Measurements from ENCODE around the gene DPYSL3. TPM values are rescaled to one million over a fixed set of nuclear protein-coding genes. Genes with fewer than 3 reads are reported as not detected.
A peak's percentile ranks its signal among the peaks of the same experiment; 100 is the strongest.

DPYSL3 gene
- total RNA-seq, 1 donor from 2014 or later, result 84.1 TPM

- Mint-ChIP-seq H3K27ac (ENCODE audit: unreplicated experiment) (no peak overlapping the region), H3K36me3 (ENCODE audit: unreplicated experiment) (peaks cover 2% of the 10 kb centered on the region), H3K4me1 (ENCODE audit: unreplicated experiment) (peaks cover 25% of the 10 kb centered on the region), H3K9me3 (ENCODE audit: unreplicated experiment) (no peaks in the 10 kb centered on the region), H3K27me3 (ENCODE audit: unreplicated experiment) (no peaks in the 10 kb centered on the region), H3K4me3 (ENCODE audit: unreplicated experiment) (no peak overlapping the region)
- TF ChIP-seq CTCF (IDR thresholded peaks at IDR 0.05), result no peak
- no peak for DNase-seq (ENCODE audit: extremely low spot score, unreplicated experiment)
Measured at GRCh38 chr5:147434049-147434448, 75.8 kb downstream of the DPYSL3 start.

- no peak overlapping the region for H3K4me3 Mint-ChIP-seq (ENCODE audit: unreplicated experiment)
- no peaks in the 10 kb centered on the region for H3K9me3 Mint-ChIP-seq (ENCODE audit: unreplicated experiment)
- DNase-seq (ENCODE audit: extremely low spot score, unreplicated experiment), result no peak
- H3K27me3 Mint-ChIP-seq (ENCODE audit: unreplicated experiment), result no peaks in the 10 kb centered on the region
- TF ChIP-seq CTCF (IDR thresholded peaks at IDR 0.05), result no peak
- peaks cover 2% of the 10 kb centered on the region for H3K36me3 Mint-ChIP-seq (ENCODE audit: unreplicated experiment)
- peaks cover 36% of the 10 kb centered on the region for H3K4me1 Mint-ChIP-seq (ENCODE audit: unreplicated experiment)
- peak overlapping the region; percentile 4 for H3K27ac Mint-ChIP-seq (ENCODE audit: unreplicated experiment)
Measured at GRCh38 chr5:147432323-147432722, 77.5 kb downstream of the DPYSL3 start.

DNA sequence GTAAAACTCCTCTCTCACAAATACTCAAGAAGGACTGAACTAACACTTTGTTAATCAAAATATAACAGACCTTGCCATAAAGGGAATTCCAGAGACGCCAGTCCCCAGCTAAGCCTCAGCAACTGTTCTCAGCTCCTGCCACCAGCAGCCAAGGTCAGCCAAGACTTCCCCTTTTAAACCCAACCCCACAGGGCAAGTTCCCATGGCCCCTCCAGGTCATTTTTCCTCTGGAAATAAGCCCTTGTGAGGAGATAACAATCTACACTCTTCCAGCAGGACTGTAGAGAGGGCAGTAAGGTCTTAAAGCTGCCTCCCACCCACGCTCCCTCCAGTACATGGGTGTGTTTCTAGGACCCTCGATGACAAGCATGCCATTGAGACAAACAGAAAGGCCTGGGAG is 78.3 kb downstream of the DPYSL3 start:
- Mint-ChIP-seq H3K9me3 (ENCODE audit: unreplicated experiment) (no peaks in the 10 kb centered on the region), H3K4me3 (ENCODE audit: unreplicated experiment) (no peak overlapping the region), H3K36me3 (ENCODE audit: unreplicated experiment) (peaks cover 2% of the 10 kb centered on the region), H3K4me1 (ENCODE audit: unreplicated experiment) (peaks cover 35% of the 10 kb centered on the region), H3K27ac (ENCODE audit: unreplicated experiment) (peak overlapping the region; percentile 66), H3K27me3 (ENCODE audit: unreplicated experiment) (no peaks in the 10 kb centered on the region)
- DNase-seq (ENCODE audit: extremely low spot score, unreplicated experiment), result no peak
- TF ChIP-seq CTCF (IDR thresholded peaks at IDR 0.05), result no peak

GRCh38 chr5:147430628-147431027 is 79.2 kb downstream of the DPYSL3 start:
- peak overlapping the region; percentile 46 for H3K27ac Mint-ChIP-seq (ENCODE audit: unreplicated experiment)
- H3K36me3 Mint-ChIP-seq (ENCODE audit: unreplicated experiment), result peaks cover 2% of the 10 kb centered on the region
- no peaks in the 10 kb centered on the region for H3K9me3 Mint-ChIP-seq (ENCODE audit: unreplicated experiment)
- H3K27me3 Mint-ChIP-seq (ENCODE audit: unreplicated experiment), result no peaks in the 10 kb centered on the region
- H3K4me1 Mint-ChIP-seq (ENCODE audit: unreplicated experiment), result peaks cover 36% of the 10 kb centered on the region
- DNase-seq (ENCODE audit: extremely low spot score, unreplicated experiment), result no peak
- H3K4me3 Mint-ChIP-seq (ENCODE audit: unreplicated experiment), result no peak overlapping the region
- no peak for TF ChIP-seq CTCF (IDR thresholded peaks at IDR 0.05)

DNA sequence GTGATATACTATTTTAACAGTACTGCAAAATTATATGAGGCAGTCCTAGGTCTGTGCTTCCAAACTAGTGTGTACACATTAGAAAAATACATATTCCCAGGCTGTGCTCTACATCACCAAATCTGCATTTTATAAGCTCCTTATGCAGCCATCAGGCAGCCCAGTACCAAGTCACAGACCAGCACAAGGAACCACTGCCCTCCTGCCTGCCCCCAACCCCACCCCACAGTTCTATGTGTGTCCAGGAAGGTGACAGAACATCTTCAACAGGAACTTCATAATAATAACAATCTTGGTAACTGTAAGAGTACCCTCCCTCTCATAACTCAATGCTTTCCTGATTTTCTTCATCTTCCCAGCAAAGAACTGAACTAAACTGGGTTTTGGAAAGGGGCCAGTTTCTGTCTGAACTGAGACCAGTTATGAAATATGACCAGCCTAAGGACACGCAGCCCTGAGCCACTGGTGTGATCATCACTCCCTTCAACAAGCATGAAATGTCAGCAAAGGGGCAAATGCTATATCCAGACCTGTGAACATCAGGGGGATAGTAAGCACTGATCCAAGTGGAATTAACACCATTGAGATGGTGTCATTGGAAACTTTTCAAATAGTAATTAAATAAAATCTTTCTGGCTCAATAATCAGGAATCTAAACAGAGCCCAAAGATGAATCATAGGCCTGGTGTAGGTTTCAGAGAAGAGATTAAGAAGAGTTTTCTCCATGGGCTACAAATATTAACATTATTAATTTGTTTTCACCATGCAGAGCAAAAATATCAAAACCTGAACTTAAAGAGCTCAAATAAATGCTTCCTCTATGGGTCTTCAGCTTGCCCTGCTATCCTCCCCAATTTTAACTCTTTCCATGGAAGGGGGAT is 82.1 kb downstream of the DPYSL3 start:
- no peak for DNase-seq (ENCODE audit: extremely low spot score, unreplicated experiment)
- Mint-ChIP-seq H3K27ac (ENCODE audit: unreplicated experiment) (peak overlapping the region; percentile 34), H3K4me3 (ENCODE audit: unreplicated experiment) (no peak overlapping the region), H3K9me3 (ENCODE audit: unreplicated experiment) (no peaks in the 10 kb centered on the region), H3K27me3 (ENCODE audit: unreplicated experiment) (no peaks in the 10 kb centered on the region), H3K36me3 (ENCODE audit: unreplicated experiment) (peaks cover 18% of the 10 kb centered on the region), H3K4me1 (ENCODE audit: unreplicated experiment) (peaks cover 35% of the 10 kb centered on the region)
- no peak for TF ChIP-seq CTCF (IDR thresholded peaks at IDR 0.05)

Data from osteocyte (in vitro differentiated cells).